Kidney epithelial cell (primary cell): ENCODE results near the gene CYP4V2. TPM values are rescaled to one million over a fixed set of nuclear protein-coding genes. Genes with fewer than 3 reads are reported as not detected.

Experiments used
- DNase-seq: peaks from one replicate; pipeline ENCODE4 v3.0.0-alpha.2; 2010; ENCODE audit warnings: low read depth
- H3K27me3 ChIP-seq: 2 replicates; pipeline ENCODE4 v1.6.0; 2011; ENCODE audit warnings: low read length; ENCODE audit not compliant: control insufficient read depth, insufficient read depth
- H3K36me3 ChIP-seq: 2 replicates; pipeline ENCODE4 v1.5.1; 2011; ENCODE audit warnings: low read length; ENCODE audit not compliant: control insufficient read depth, insufficient read depth
- H3K4me3 ChIP-seq: 2 replicates; pipeline ENCODE4 v1.5.1; 2011; ENCODE audit warnings: low read depth, mild to moderate bottlenecking, control low read depth, low read length
- CTCF ChIP-seq: IDR thresholded peaks from 2 replicates; pipeline ENCODE4 v1.5.1; 2011; ENCODE audit warnings: mild to moderate bottlenecking, moderate library complexity, low read length, control low read depth, inconsistent platforms; ENCODE audit not compliant: insufficient read depth, poor library complexity, severe bottlenecking
- total RNA-seq: library from RNA; depleted of rRNA; stranded (reverse); fragments of >200 nt; gene quantifications from 2 replicates; pipeline ENCODE4 v1.2.3, GENCODE V29; 2015

Gene CYP4V2
- total RNA-seq, 1 donor from 2014 or later: 30.2 TPM

GRCh38 chr4:186201535-186202230 lies 10.3 kb downstream of the CYP4V2 start:
- TF ChIP-seq CTCF: peak; percentile 69
- no peak for DNase-seq
- no peaks in the 10 kb centered on the region for H3K36me3 ChIP-seq
- H3K4me3 ChIP-seq: no peak overlapping the region
- H3K27me3 ChIP-seq: no peaks in the 10 kb centered on the region

GRCh38 chr4:186202490-186203140 lies 11.2 kb downstream of the CYP4V2 start:
- Histone ChIP-seq H3K27me3 (no peaks in the 10 kb centered on the region), H3K4me3 (no peak overlapping the region), H3K36me3 (no peaks in the 10 kb centered on the region)
- no peak for DNase-seq
- no peak for TF ChIP-seq CTCF

DNA sequence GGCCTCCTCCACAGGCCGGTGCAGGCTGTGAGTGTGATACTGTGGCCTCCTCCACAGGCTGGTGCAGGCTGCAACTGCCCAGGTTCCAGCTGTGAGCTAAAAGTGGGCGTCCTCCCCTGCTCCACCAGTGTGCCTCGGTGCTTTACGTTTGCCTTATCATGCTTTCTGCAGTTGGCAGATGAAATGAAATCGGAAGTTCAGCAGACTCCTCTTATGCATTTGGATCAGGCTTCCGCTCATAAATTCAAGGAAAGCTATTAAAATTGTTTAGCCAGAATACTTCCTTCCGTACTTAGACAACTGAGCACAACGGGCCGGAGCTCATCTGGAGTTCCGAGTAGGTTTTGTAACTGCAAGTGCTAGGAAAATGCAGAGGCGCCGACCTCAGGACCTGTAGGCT lies 12.0 kb downstream of the CYP4V2 start:
- Histone ChIP-seq H3K4me3 (no peak overlapping the region), H3K36me3 (no peaks in the 10 kb centered on the region), H3K27me3 (no peaks in the 10 kb centered on the region)
- DNase-seq: no peak
- no peak for TF ChIP-seq CTCF

- TF ChIP-seq CTCF: no peak
- no peak for DNase-seq
- no peaks in the 10 kb centered on the region for H3K36me3 ChIP-seq
- no peaks in the 10 kb centered on the region for H3K27me3 ChIP-seq
- no peak overlapping the region for H3K4me3 ChIP-seq
These were observed 12.8 kb downstream of the CYP4V2 start for GRCh38 chr4:186204103-186204559.

DNA sequence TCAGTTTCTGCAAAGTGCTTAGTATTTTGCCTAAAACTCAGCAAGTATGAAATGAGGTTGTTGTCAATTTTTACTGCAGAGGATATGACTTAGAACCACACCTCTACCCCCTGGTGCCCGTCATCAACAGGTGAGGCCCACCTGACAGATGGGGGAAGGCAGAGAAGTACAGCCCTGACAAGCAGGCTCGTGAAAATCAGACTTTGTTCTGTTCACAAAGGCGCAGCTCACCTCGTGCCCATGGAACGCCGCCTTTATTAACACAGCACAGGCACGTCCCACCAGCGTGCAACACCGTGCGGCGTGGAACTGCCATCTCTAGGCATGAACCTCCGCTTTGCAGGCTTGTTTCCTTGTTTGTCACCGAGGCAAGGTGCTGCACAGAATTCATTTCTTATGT lies 13.3 kb downstream of the CYP4V2 start:
- DNase-seq: no peak
- TF ChIP-seq CTCF: no peak
- no peaks in the 10 kb centered on the region for H3K36me3 ChIP-seq
- H3K4me3 ChIP-seq: no peak overlapping the region
- H3K27me3 ChIP-seq: no peaks in the 10 kb centered on the region

- no peaks in the 10 kb centered on the region for H3K27me3 ChIP-seq
- no peak overlapping the region for H3K4me3 ChIP-seq
- TF ChIP-seq CTCF: no peak
- DNase-seq: no peak
- no peaks in the 10 kb centered on the region for H3K36me3 ChIP-seq
These were observed 13.8 kb downstream of the CYP4V2 start for GRCh38 chr4:186205156-186205555.
